ENCODE data around the gene KLF16.
A peak's percentile ranks its signal among the peaks of the same experiment; 100 is the strongest.

Gene KLF16

GRCh38 chr19:1907563-1908363, 44.4 kb upstream of the KLF16 start:
- TF ChIP-seq CTCF (IDR thresholded peaks at IDR 0.05; ENCODE audit: borderline replicate concordance, insufficient read depth, low read depth, low read length) = no peak
- no peak overlapping the region for H3K4me3 ChIP-seq (ENCODE audit: low read depth, low read length)

GRCh38 chr19:1906985-1907562, 43.7 kb upstream of the KLF16 start:
- no peak for TF ChIP-seq CTCF (IDR thresholded peaks at IDR 0.05; ENCODE audit: borderline replicate concordance, insufficient read depth, low read depth, low read length)
- no peak overlapping the region for H3K4me3 ChIP-seq (ENCODE audit: low read depth, low read length)

GRCh38 chr19:1905863-1906375, 42.5 kb upstream of the KLF16 start:
- no peak for TF ChIP-seq CTCF (IDR thresholded peaks at IDR 0.05; ENCODE audit: borderline replicate concordance, insufficient read depth, low read depth, low read length)
- H3K4me3 ChIP-seq (ENCODE audit: low read depth, low read length) = peak overlapping the region; percentile 83

GRCh38 chr19:1905110-1905862, 41.9 kb upstream of the KLF16 start, which contains the start of the genes ADAT3 and SCAMP4:
Gene ADAT3, plus strand, starts transcription at chr19:1905399. Its CDS starts 6,649 bp downstream, at chr19:1912048.
Gene SCAMP4, plus strand, starts transcription at chr19:1905399. Its CDS starts 9,621 bp downstream, at chr19:1915020.
- TF ChIP-seq CTCF (IDR thresholded peaks at IDR 0.05; ENCODE audit: borderline replicate concordance, insufficient read depth, low read depth, low read length) = no peak
- H3K4me3 ChIP-seq (ENCODE audit: low read depth, low read length) = peak within 1 kb of the TSS; percentile 83

GRCh38 chr19:1904860-1905109, 41.4 kb upstream of the KLF16 start:
- peak overlapping the region; percentile 83 for H3K4me3 ChIP-seq (ENCODE audit: low read depth, low read length)
- TF ChIP-seq CTCF (IDR thresholded peaks at IDR 0.05; ENCODE audit: borderline replicate concordance, insufficient read depth, low read depth, low read length) = no peak

- H3K4me3 ChIP-seq (ENCODE audit: low read depth, low read length) = no peak overlapping the region
- no peak for TF ChIP-seq CTCF (IDR thresholded peaks at IDR 0.05; ENCODE audit: borderline replicate concordance, insufficient read depth, low read depth, low read length)
These were observed 39.5 kb upstream of the KLF16 start for GRCh38 chr19:1902923-1903322.

Measured in GM12875 (cell line).